CD4-positive, alpha-beta T cell treated with Interferon gamma for 1 hour (primary cell): ENCODE data around the gene ZNF219.

Source experiments
- DNase-seq: peaks from one replicate; pipeline ENCODE4 v3.0.0-alpha.2; 2020

ZNF219 gene

GRCh38 chr14:21084998-21085853, 13.2 kb downstream of the ZNF219 start:
- peak; percentile 54 for DNase-seq

- DNase-seq = no peak
Observed at GRCh38 chr14:21084396-21084795, 14.1 kb downstream of the ZNF219 start.

GRCh38 chr14:21083565-21084325, 14.7 kb downstream of the ZNF219 start:
- DNase-seq = no peak

GRCh38 chr14:21081521-21082142, 16.8 kb downstream of the ZNF219 start:
- DNase-seq = no peak

GRCh38 chr14:21078726-21079125, 19.7 kb downstream of the ZNF219 start:
- DNase-seq = no peak

- no peak for DNase-seq
Observed at GRCh38 chr14:21078287-21078686, 20.2 kb downstream of the ZNF219 start.

GRCh38 chr14:21077672-21078071, 20.8 kb downstream of the ZNF219 start:
- no peak for DNase-seq

- no peak for DNase-seq
Observed at GRCh38 chr14:21075719-21076437, 22.6 kb downstream of the ZNF219 start.

GRCh38 chr14:21074398-21075272, 23.8 kb downstream of the ZNF219 start:
- DNase-seq = no peak

- no peak for DNase-seq
Observed at GRCh38 chr14:21073921-21074320, 24.5 kb downstream of the ZNF219 start.

GRCh38 chr14:21072781-21073339, 25.6 kb downstream of the ZNF219 start:
- no peak for DNase-seq

- no peak for DNase-seq
Observed at GRCh38 chr14:21072031-21072473, 26.4 kb downstream of the ZNF219 start.

- peak; percentile 71 for DNase-seq
Observed at GRCh38 chr14:21071225-21072030, 27.0 kb downstream of the ZNF219 start.

GRCh38 chr14:21070610-21071224, 27.7 kb downstream of the ZNF219 start:
- DNase-seq = peak; percentile 33

- DNase-seq = peak; percentile 20
Observed at GRCh38 chr14:21070083-21070609, 28.3 kb downstream of the ZNF219 start, which contains the start of gene ARHGEF40. TSS of gene ARHGEF40 (plus strand) at chr14:21070304. CDS start at chr14:21070397, 93 bp downstream.

GRCh38 chr14:21069388-21070082, 28.9 kb downstream of the ZNF219 start:
- DNase-seq = no peak

GRCh38 chr14:21068521-21069387, 29.7 kb downstream of the ZNF219 start:
- DNase-seq = peak; percentile 65
